HG03342 (cell line): ENCODE data around the gene SNAPC2.
A peak's percentile ranks its signal among the peaks of the same experiment; 100 is the strongest.
"Not testable (repeated sequence)": the region's sequence is repeated elsewhere in the genome, so short reads cannot be mapped to it uniquely, and the experiment has no call there.

Experiments
- ATAC-seq: cut with Tn5 transposase; IDR thresholded peaks from one replicate; pipeline ENCODE4 v1.9.1; 2021; ENCODE audit warnings: mild to moderate bottlenecking, moderate library complexity; ENCODE audit not compliant: unreplicated experiment

SNAPC2 gene

GRCh38 chr19:7888145-7888825, 31.9 kb upstream of the SNAPC2 start, which contains the start of gene LRRC8E:
Gene LRRC8E (plus strand): TSS chr19:7888510. CDS start chr19:7895604, 7,094 bp downstream.
- ATAC-seq: no peak

- no peak for ATAC-seq
These were observed 31.3 kb upstream of the SNAPC2 start for GRCh38 chr19:7888826-7889217.

GRCh38 chr19:7893362-7894101, 26.6 kb upstream of the SNAPC2 start:
- not testable (repeated sequence) for ATAC-seq

GRCh38 chr19:7894612-7895309, 25.4 kb upstream of the SNAPC2 start:
- ATAC-seq: no peak

GRCh38 chr19:7895565-7895964, 24.6 kb upstream of the SNAPC2 start:
- no peak for ATAC-seq

- no peak for ATAC-seq
These were observed 22.8 kb upstream of the SNAPC2 start for GRCh38 chr19:7897292-7897691.

GRCh38 chr19:7898967-7899366, 21.2 kb upstream of the SNAPC2 start:
- no peak for ATAC-seq

GRCh38 chr19:7899751-7900378, 20.3 kb upstream of the SNAPC2 start:
- no peak for ATAC-seq

GRCh38 chr19:7900401-7900870, 19.7 kb upstream of the SNAPC2 start:
- no peak for ATAC-seq

GRCh38 chr19:7900931-7901330, 19.2 kb upstream of the SNAPC2 start:
- no peak for ATAC-seq

- ATAC-seq: no peak
These were observed 18.8 kb upstream of the SNAPC2 start for GRCh38 chr19:7901337-7901736.

GRCh38 chr19:7902796-7903243, 17.3 kb upstream of the SNAPC2 start:
- no peak for ATAC-seq

GRCh38 chr19:7903244-7904073, 16.7 kb upstream of the SNAPC2 start, which contains the start of gene MAP2K7:
Gene MAP2K7 (plus strand): TSS chr19:7903877. CDS start chr19:7903945, 68 bp downstream.
- ATAC-seq: peak; percentile 78

GRCh38 chr19:7904074-7905020, 15.8 kb upstream of the SNAPC2 start:
- peak; percentile 35 for ATAC-seq

GRCh38 chr19:7905268-7905667, 14.9 kb upstream of the SNAPC2 start:
- ATAC-seq: no peak

- ATAC-seq: no peak
These were observed 14.3 kb upstream of the SNAPC2 start for GRCh38 chr19:7905859-7906258.

- no peak for ATAC-seq
These were observed 13.0 kb upstream of the SNAPC2 start for GRCh38 chr19:7907122-7907521.

- no peak for ATAC-seq
These were observed 12.6 kb upstream of the SNAPC2 start for GRCh38 chr19:7907544-7907943.
